CD4-positive, alpha-beta T cell (primary cell): ENCODE data around the gene RASAL2. TPM values are rescaled to one million over a fixed set of nuclear protein-coding genes. Genes with fewer than 3 reads are reported as not detected.

ENCODE experiments used
- ATAC-seq: fragments of 200-7000 bp; cut with Tn5 transposase; one replicate; pipeline ENCODE4 v1.10.0; 2022; ENCODE audit warnings: mild to moderate bottlenecking; ENCODE audit not compliant: poor library complexity
- CTCF ChIA-PET: fragments of 350-600 bp; sonication (Branson Sonifier 250); formaldehyde crosslinking; loops from one replicate; lab custom pipeline; 2021; ENCODE audit warnings: antibody characterized with exemption, inconsistent platforms; lab: Charles Lee
- POLR2A ChIA-PET: fragments of 350-600 bp; sonication (Branson Sonifier 250); formaldehyde crosslinking; loops from one replicate; lab custom pipeline; 2021; ENCODE audit warnings: antibody characterized with exemption, inconsistent platforms; lab: Charles Lee
- DNase-seq, 14 experiments: peaks; one replicate each; pipeline ENCODE4 v3.0.0-alpha.2; 2013 to 2020; ENCODE audit warnings: mixed read lengths in 2 of 14
- H3K27ac ChIP-seq, 2 donors: one replicate each; pipeline versions ENCODE4 v1.5.1 to v1.7.0; 2013; ENCODE audit warnings: low read length in 2 of 2, low read depth in 1 of 2, mild to moderate bottlenecking in 1 of 2
- H3K27me3 ChIP-seq, 2 experiments: 1 replicate in 1 of 2; 2 replicates in 1 of 2; pipeline versions ENCODE4 v1.6.1 to v1.7.0; 2013; ENCODE audit warnings: low read length in 2 of 2, control low read depth in 1 of 2, mild to moderate bottlenecking in 1 of 2, moderate library complexity in 1 of 2; ENCODE audit not compliant: insufficient read depth in 2 of 2, control insufficient read depth in 1 of 2
- H3K36me3 ChIP-seq: one replicate; pipeline ENCODE4 v1.6.1; 2013; ENCODE audit warnings: low read length, control low read depth; ENCODE audit not compliant: insufficient read depth
- H3K4me1 ChIP-seq: one replicate; pipeline ENCODE4 v1.6.1; 2013; ENCODE audit warnings: low read length, control low read depth; ENCODE audit not compliant: insufficient read depth
- H3K4me3 ChIP-seq: one replicate; pipeline ENCODE4 v1.5.1; 2013; ENCODE audit warnings: mild to moderate bottlenecking, low read length, moderate library complexity
- H3K9me3 ChIP-seq, 2 experiments: 1 replicate in 1 of 2; 2 replicates in 1 of 2; pipeline versions ENCODE4 v1.6.1 to v1.7.0; 2013; ENCODE audit warnings: low read length in 2 of 2, mild to moderate bottlenecking in 2 of 2, control low read depth in 1 of 2, moderate library complexity in 1 of 2; ENCODE audit not compliant: control insufficient read depth in 1 of 2, insufficient read depth in 1 of 2
- H3K27ac Mint-ChIP-seq: one replicate; pipeline ENCODE4 v1.8.0; 2020; ENCODE audit warnings: mixed read lengths
- H3K27me3 Mint-ChIP-seq: one replicate; pipeline ENCODE4 v1.8.0; 2021; ENCODE audit warnings: mixed read lengths
- H3K36me3 Mint-ChIP-seq: one replicate; pipeline ENCODE4 v1.8.0; 2021; ENCODE audit warnings: low read depth, mixed read lengths
- H3K4me1 Mint-ChIP-seq: one replicate; pipeline ENCODE4 v1.8.0; 2021; ENCODE audit warnings: low read depth, mixed read lengths
- H3K4me3 Mint-ChIP-seq: one replicate; pipeline ENCODE4 v1.8.0; 2020; ENCODE audit warnings: mild to moderate bottlenecking, mixed read lengths
- H3K9me3 Mint-ChIP-seq: one replicate; pipeline ENCODE4 v1.8.0; 2020; ENCODE audit warnings: mixed read lengths
- CTCF ChIP-seq: fragments of 200-600 bp; IDR thresholded peaks from one replicate; pipeline ENCODE4 v1.8.0; 2022; ENCODE audit warnings: antibody characterized with exemption, mild to moderate bottlenecking
- intact Hi-C, 2 experiments: fragments of 100-400 bp; cut with DNase I in 1 of 2; cut with micrococcal nuclease in 1 of 2; formaldehyde crosslinking; loops; one replicate each; pipeline versions ENCODE4 v1.15.1 to v1.9.0; 2023 to 2025; cut with DNase I, micrococcal nuclease
- total RNA-seq, 174 experiments: library from RNA in 2 of 174; stranded (reverse) in 2 of 174; gene quantifications; one replicate each; pipeline ENCODE4 v1.2.3 and lab custom pipeline; 2021 to 2026

The RASAL2 gene
- total RNA-seq, 2 experiments from 2014 or later: 0.03 TPM; not detected in 1

- Histone ChIP-seq H3K4me1 (no peaks in the 10 kb centered on the region), H3K27ac (no peak overlapping the region), H3K36me3 (no peaks in the 10 kb centered on the region), H3K27me3 (no peaks in the 10 kb centered on the region), H3K9me3 (no peaks in the 10 kb centered on the region), H3K4me3 (no peak overlapping the region)
- Mint-ChIP-seq H3K4me3 (no peak overlapping the region), H3K27ac (no peak overlapping the region), H3K4me1 (no peaks in the 10 kb centered on the region), H3K36me3 (no peaks in the 10 kb centered on the region), H3K27me3 (peaks cover 5% of the 10 kb centered on the region), H3K9me3 (no peaks in the 10 kb centered on the region)
- no peak for DNase-seq
- POLR2A ChIA-PET: no interaction called here
- TF ChIP-seq CTCF: no peak
- CTCF ChIA-PET: no interaction called here
- no peak for ATAC-seq
- intact Hi-C loops: loop anchor here in 1 of 2 experiments (5.0 kb wide), 1 partner anchor 50 kb away; no protein-coding TSS in a partner anchor
These were observed 313.3 kb downstream of the RASAL2 start for GRCh38 chr1:178407215-178407614.

- Histone ChIP-seq H3K4me1 (no peaks in the 10 kb centered on the region), H3K27me3 (no peaks in the 10 kb centered on the region), H3K27ac (no peak overlapping the region), H3K36me3 (no peaks in the 10 kb centered on the region), H3K4me3 (no peak overlapping the region), H3K9me3 (no peaks in the 10 kb centered on the region)
- no peak for TF ChIP-seq CTCF
- intact Hi-C loops: loop anchor here in 1 of 2 experiments (5.0 kb wide), 1 partner anchor 50 kb away; no protein-coding TSS in a partner anchor
- H3K36me3 Mint-ChIP-seq: no peaks in the 10 kb centered on the region
- H3K27me3 Mint-ChIP-seq: peaks cover 5% of the 10 kb centered on the region
- no peak for DNase-seq
- ATAC-seq: no peak
- H3K27ac Mint-ChIP-seq: no peak overlapping the region
- no peaks in the 10 kb centered on the region for H3K4me1 Mint-ChIP-seq
- ChIA-PET POLR2A (no interaction called here), CTCF (no interaction called here)
- no peak overlapping the region for H3K4me3 Mint-ChIP-seq
- H3K9me3 Mint-ChIP-seq: no peaks in the 10 kb centered on the region
These were observed 313.8 kb downstream of the RASAL2 start for GRCh38 chr1:178407655-178408054.

GRCh38 chr1:178408871-178409270 is 315.0 kb downstream of the RASAL2 start:
- ATAC-seq (no peak), DNase-seq (peak in 2 of 14 experiments; percentile 1 to 4)
- no peaks in the 10 kb centered on the region for H3K27me3 ChIP-seq
- no peaks in the 10 kb centered on the region for H3K4me1 Mint-ChIP-seq
- H3K4me3 Mint-ChIP-seq: no peak overlapping the region
- no peak overlapping the region for H3K27ac ChIP-seq
- ChIA-PET CTCF (no interaction called here), POLR2A (no interaction called here)
- no peak for TF ChIP-seq CTCF
- no peaks in the 10 kb centered on the region for H3K36me3 ChIP-seq
- H3K9me3 ChIP-seq: no peaks in the 10 kb centered on the region
- no peak overlapping the region for H3K27ac Mint-ChIP-seq
- H3K36me3 Mint-ChIP-seq: no peaks in the 10 kb centered on the region
- intact Hi-C loops: loop anchor here in 1 of 2 experiments (5.0 kb wide), 1 partner anchor 52 kb away; no protein-coding TSS in a partner anchor
- no peak overlapping the region for H3K4me3 ChIP-seq
- no peaks in the 10 kb centered on the region for H3K4me1 ChIP-seq
- no peaks in the 10 kb centered on the region for H3K9me3 Mint-ChIP-seq
- H3K27me3 Mint-ChIP-seq: peaks cover 5% of the 10 kb centered on the region
